Neutrophil (primary cell): ENCODE measurements around the gene MSANTD7.

Source experiments
- H3K27ac ChIP-seq: fragments of 200-600 bp; sonication (generic); 2 replicates; pipeline ENCODE4 v1.5.1; 2016; ENCODE audit warnings: mild to moderate bottlenecking, moderate library complexity
- H3K27me3 ChIP-seq: fragments of 200-600 bp; sonication (generic); 2 replicates; pipeline ENCODE4 v1.6.0; 2016; ENCODE audit warnings: mild to moderate bottlenecking
- H3K36me3 ChIP-seq: fragments of 200-600 bp; sonication (generic); 2 replicates; pipeline ENCODE4 v1.5.1; 2017
- H3K4me1 ChIP-seq, 2 experiments: fragments of 200-600 bp in 1 of 2; sonication (generic) in 1 of 2; 1 replicate in 1 of 2; 2 replicates in 1 of 2; pipeline versions ENCODE4 v1.5.1 to v1.6.1; 2013 to 2016; ENCODE audit warnings: low read depth in 1 of 2, low read length in 1 of 2, mild to moderate bottlenecking in 1 of 2, moderate library complexity in 1 of 2; ENCODE audit not compliant: control insufficient read depth in 1 of 2, insufficient read depth in 1 of 2
- H3K4me3 ChIP-seq, 2 experiments: fragments of 200-600 bp in 1 of 2; sonication (generic) in 1 of 2; 1 replicate in 1 of 2; 2 replicates in 1 of 2; pipeline ENCODE4 v1.5.1; 2013 to 2016; ENCODE audit warnings: low read depth in 1 of 2, low read length in 1 of 2, mild to moderate bottlenecking in 1 of 2, moderate library complexity in 1 of 2
- H3K9me3 ChIP-seq: fragments of 200-600 bp; sonication (generic); 2 replicates; pipeline ENCODE4 v1.5.1; 2016
- CTCF ChIP-seq: fragments of 200-600 bp; sonication (generic); IDR thresholded peaks from 2 replicates; pipeline ENCODE4 v1.5.1; 2016; ENCODE audit warnings: antibody characterized with exemption

The MSANTD7 gene

GRCh38 chr10:14837757-14838581 lies at the start of gene MSANTD7, which contains the start of the genes CDNF and HSPA14:
Gene MSANTD7 (plus strand): TSS chr10:14838306. CDS start chr10:14842285, 3,979 bp downstream.
Gene CDNF (minus strand): TSS chr10:14838037. CDS start chr10:14837946, 91 bp downstream.
Gene HSPA14 (plus strand): TSS chr10:14838306. CDS start chr10:14838403, 97 bp downstream.
- Histone ChIP-seq H3K4me3 (peak within 1 kb of the TSS; percentile 84 to 99), H3K36me3 (peaks cover 21% of the 10 kb centered on the region), H3K9me3 (no peaks in the 10 kb centered on the region), H3K4me1 (peaks cover 20% of the 10 kb centered on the region in 2 experiments), H3K27ac (peak within 1 kb of the TSS; percentile 87), H3K27me3 (no peaks in the 10 kb centered on the region)
- peak; percentile 64 for TF ChIP-seq CTCF

- TF ChIP-seq CTCF = no peak
- no peak overlapping the region for H3K27ac ChIP-seq
- no peaks in the 10 kb centered on the region for H3K9me3 ChIP-seq
- no peaks in the 10 kb centered on the region for H3K36me3 ChIP-seq
- H3K4me3 ChIP-seq = no peak overlapping the region
- H3K27me3 ChIP-seq = no peaks in the 10 kb centered on the region
- H3K4me1 ChIP-seq = no peaks in the 10 kb centered on the region
Observed at GRCh38 chr10:14798636-14799035, 39.5 kb upstream of the MSANTD7 start.

GRCh38 chr10:14800397-14800796 lies 37.7 kb upstream of the MSANTD7 start:
- H3K36me3 ChIP-seq = no peaks in the 10 kb centered on the region
- no peaks in the 10 kb centered on the region for H3K27me3 ChIP-seq
- no peak overlapping the region for H3K4me3 ChIP-seq
- no peaks in the 10 kb centered on the region for H3K9me3 ChIP-seq
- no peak overlapping the region for H3K27ac ChIP-seq
- no peak for TF ChIP-seq CTCF
- no peaks in the 10 kb centered on the region for H3K4me1 ChIP-seq

GRCh38 chr10:14801723-14802122 lies 36.4 kb upstream of the MSANTD7 start:
- no peaks in the 10 kb centered on the region for H3K36me3 ChIP-seq

GRCh38 chr10:14803827-14804226 lies 34.3 kb upstream of the MSANTD7 start:
- no peaks in the 10 kb centered on the region for H3K4me1 ChIP-seq
- H3K36me3 ChIP-seq = no peaks in the 10 kb centered on the region
- H3K27ac ChIP-seq = no peak overlapping the region
- H3K27me3 ChIP-seq = no peaks in the 10 kb centered on the region
- TF ChIP-seq CTCF = no peak
- no peak overlapping the region for H3K4me3 ChIP-seq
- no peaks in the 10 kb centered on the region for H3K9me3 ChIP-seq

More at GRCh38 chr10:14801723-14802122, 36.4 kb upstream of the MSANTD7 start:
- TF ChIP-seq CTCF = no peak
- no peak overlapping the region for H3K4me3 ChIP-seq
- no peaks in the 10 kb centered on the region for H3K27me3 ChIP-seq
- H3K4me1 ChIP-seq = no peaks in the 10 kb centered on the region
- no peaks in the 10 kb centered on the region for H3K9me3 ChIP-seq
- H3K27ac ChIP-seq = no peak overlapping the region
